Loucy (cell line): ENCODE results near the gene ADARB2.

Experiments used
- CTCF ChIP-seq: fragments of 200-600 bp; sonication (generic); conservative IDR thresholded peaks from 2 replicates; pipeline ENCODE4 v1.5.1; 2014; ENCODE audit warnings: mild to moderate bottlenecking, antibody characterized with exemption, low read length
- EZH2phosphoT487 ChIP-seq: fragments of 200-600 bp; IDR thresholded peaks from 2 replicates; pipeline ENCODE4 v1.6.1; 2018; ENCODE audit warnings: antibody characterized with exemption, mild to moderate bottlenecking, moderate library complexity, borderline replicate concordance

- TF ChIP-seq CTCF, result no peak
- TF ChIP-seq EZH2phosphoT487, result no peak
Measured at GRCh38 chr10:1173091-1173490, 564.2 kb downstream of the ADARB2 start.
